ENCODE measurements around the gene STN1.

DNA sequence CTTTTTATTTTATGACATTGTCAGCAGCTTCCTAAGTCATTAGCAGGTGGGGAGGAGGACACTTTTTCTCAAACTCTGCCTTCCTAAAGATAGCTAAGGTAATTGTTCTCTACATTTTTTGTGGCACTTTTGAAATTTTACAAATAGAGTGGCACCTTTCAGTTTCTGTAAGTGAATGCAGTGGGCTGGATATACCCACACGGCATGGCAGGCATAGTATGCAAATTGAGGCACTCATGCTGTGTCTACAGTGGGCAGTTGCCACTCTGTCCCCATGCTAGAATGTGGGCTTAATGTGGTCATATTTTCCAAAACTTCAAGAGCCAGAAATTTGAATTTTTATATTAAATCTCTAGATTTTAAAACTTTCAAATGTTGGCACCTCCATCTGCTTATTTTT lies 49.8 kb downstream of the STN1 start:
- no peak for TF ChIP-seq GATA2 (IDR thresholded peaks at IDR 0.05; ENCODE audit: low read depth, low read length)
- TF ChIP-seq GATA3 (IDR thresholded peaks at IDR 0.05; ENCODE audit: low read depth, low read length) = no peak

Measured in SH-SY5Y (cell line).